ENCODE data around the gene SLC2A4RG.

GRCh38 chr20:63746751-63747315 lies 7.3 kb downstream of the SLC2A4RG start:
- TF ChIP-seq POLR2AphosphoS5 (IDR thresholded peaks at IDR 0.05) (no peak), CTCF (IDR thresholded peaks at IDR 0.05) (no peak)
